ENCODE measurements around the gene CLEC2L. TPM values are rescaled to one million over a fixed set of nuclear protein-coding genes. Genes with fewer than 3 reads are reported as not detected.

The CLEC2L gene
- polyA plus RNA-seq (ENCODE audit: insufficient read length) = 2.5 TPM

- no peak for DNase-seq (ENCODE audit: low read depth)
These were observed at the start of gene CLEC2L for GRCh38 chr7:139523199-139523941. TSS of gene CLEC2L (plus strand) at chr7:139523685. CDS start at chr7:139523928, 243 bp downstream.

DNA sequence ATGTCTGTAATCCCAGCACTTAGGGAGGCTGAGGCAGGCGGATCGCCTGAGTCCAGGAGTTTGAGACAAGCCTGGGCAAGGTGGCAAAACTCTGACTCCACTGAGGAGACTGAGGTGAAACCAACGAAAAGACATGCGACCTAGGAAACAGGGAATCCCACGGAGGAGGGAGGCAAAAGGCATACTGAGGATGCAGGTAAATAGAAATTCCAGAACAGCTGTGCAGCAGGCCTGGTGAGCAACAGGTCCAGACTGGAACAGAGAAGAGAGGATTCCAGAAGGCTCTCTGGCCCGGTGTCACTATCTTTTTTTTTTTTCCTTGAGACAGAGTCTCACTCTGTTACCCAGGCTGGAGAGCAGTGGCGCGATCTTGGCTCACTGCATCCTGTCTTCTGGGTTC is 47.3 kb upstream of the CLEC2L start:
- DNase-seq (ENCODE audit: low read depth) = no peak

DNA sequence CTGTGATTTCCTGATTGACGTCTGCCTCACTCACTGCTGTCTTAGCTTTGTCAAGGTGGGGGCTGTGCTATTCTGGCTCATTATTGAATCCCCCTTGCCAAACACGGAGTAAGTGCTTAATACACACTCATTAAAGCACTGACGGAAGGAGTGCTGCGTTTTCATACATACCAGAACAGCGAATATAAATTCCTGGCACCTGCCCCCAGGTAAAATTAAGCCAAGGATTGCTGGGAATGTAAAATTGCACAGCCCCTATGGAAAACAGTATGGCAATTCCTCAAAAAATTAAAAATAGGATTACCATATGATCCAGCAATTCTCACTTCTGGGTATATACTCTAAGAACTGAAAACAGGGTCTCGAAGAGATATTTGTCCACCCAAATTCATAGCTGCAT is 46.6 kb upstream of the CLEC2L start:
- DNase-seq (ENCODE audit: low read depth) = no peak

GRCh38 chr7:139479620-139480019 is 43.9 kb upstream of the CLEC2L start:
- DNase-seq (ENCODE audit: low read depth) = no peak

DNA sequence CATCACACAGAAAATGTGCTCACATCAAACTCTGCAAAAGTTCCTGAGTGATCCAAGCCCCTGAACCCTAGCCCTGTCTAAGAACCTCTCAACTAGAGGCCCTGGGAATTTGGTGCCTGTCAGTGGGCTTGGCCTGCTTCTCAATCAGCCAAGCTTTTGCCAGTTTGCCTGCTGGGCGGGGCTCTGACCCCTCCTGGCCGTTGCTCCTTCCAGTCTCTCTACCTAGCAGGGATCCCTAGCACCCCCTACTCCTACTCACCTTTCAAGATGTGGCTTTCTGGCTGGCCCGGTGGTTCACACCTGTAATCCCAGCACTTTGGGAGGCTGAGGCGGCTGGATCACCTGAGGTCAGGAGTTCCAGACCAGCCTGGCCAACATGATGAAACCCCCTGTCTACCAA is 42.1 kb upstream of the CLEC2L start:
- DNase-seq (ENCODE audit: low read depth) = no peak

DNA sequence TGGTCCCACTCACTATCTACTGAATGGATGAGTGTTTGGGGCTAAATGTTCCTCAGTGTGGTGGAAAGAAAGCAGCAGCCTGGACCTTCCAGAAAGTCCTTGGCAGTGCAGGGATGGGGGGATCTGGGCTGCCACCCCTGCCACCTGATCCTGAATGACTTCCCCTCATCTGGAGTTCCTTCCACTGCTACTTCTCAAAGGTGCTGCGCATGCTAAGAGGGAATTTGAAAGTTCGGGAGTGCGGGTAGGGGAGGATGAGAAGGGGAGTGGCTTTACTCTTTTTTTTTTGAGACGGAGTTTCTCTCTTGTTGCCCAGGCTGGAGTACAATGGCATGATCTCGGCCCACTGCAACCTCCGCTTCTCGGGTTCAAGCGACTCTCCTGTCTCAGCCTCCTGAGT is 41.4 kb upstream of the CLEC2L start:
- no peak for DNase-seq (ENCODE audit: low read depth)

- DNase-seq (ENCODE audit: low read depth) = no peak
These were observed 40.6 kb upstream of the CLEC2L start for GRCh38 chr7:139482662-139483466.

DNA sequence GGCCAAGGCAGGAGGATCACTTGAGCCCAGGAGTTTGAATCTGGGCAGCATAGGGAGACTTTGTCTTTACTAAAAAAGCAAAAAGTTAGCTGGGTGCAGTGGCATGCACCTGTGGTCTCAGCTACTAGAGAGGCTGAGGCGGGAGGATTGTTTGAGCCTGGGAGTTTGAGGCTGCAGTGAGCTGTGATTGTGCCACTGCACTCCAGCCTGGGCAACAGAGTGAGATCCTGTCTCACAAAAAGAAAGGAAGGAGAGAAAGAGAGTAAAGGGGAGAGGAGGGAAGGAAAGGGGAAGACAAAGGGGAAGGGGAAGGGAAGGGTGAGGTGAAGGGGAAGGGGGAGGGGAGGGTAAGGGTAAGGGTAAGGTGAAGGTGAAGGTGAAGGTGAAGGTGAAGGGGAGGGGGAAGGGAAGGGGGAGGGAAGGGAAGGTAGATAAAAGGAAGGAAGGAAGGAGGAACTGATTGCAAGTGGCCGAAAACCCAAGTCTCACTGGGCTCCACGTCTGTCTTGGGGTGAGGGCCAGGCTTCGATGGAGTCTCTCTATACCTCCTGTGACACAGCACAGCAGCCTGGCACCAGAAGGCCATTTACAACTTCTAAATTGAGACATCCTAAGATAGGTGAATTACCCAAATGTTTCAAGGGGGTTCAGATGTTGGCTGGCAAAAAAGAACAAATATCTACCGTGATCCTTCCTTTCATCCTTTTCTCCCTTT is 36.0 kb upstream of the CLEC2L start:
- DNase-seq (ENCODE audit: low read depth) = no peak

DNA sequence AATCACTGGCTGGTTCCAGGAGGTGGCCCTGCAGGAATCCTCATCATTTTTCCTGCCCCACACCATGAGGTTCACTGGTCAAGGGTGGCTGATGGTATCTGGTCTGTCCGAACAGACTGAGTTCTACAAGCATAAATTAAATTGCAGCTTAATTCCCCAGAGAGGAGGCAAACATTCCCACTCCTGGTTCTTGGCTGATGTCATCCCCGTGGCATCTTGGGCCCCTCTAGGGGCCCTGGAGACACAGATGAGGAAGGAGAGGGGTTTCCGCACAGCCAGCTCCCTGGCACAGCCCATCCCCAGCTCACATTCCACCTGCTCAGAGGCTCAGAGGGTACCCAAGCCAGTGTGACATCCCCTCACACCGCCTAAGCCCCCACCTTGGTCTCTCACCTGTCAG is 34.7 kb upstream of the CLEC2L start:
- no peak for DNase-seq (ENCODE audit: low read depth)

DNA sequence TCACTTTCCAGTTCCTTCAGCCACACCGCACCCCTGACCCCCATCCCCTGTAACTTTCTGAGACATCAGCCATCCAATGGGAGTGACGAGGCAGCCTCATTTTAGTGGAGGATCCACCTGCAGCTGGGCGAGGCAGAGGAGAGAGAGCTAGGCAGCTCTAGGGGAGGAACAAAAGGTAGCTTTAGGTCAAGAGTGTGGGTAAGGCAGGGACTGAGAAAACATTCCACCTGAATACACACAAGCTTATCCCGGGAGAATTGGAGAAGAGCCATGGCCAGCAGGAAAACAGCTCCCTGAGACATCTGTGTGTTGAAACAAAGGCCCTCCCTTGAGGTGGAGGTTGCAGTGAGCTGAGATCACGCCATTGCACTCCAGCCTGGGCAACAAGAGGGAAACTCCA is 33.4 kb upstream of the CLEC2L start:
- no peak for DNase-seq (ENCODE audit: low read depth)

DNA sequence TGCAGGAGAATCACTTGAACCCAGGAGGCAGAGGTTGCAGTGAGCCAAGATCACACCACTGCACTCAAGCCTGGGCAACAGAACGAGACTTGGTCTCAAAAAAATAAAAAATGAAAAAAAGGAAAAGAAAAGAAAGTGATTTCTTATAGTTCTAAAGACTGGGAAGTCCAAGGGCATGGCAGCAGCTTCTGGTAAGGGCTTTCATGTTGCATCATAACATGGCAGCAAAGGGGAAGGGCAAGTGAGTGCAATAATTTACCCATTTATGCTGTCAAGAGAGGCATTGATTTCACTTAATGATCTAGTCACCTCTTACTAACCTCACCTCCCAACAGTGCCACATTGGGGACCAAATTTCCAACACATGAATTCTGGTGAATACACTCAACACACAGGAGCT is 31.2 kb upstream of the CLEC2L start:
- DNase-seq (ENCODE audit: low read depth) = no peak

DNA sequence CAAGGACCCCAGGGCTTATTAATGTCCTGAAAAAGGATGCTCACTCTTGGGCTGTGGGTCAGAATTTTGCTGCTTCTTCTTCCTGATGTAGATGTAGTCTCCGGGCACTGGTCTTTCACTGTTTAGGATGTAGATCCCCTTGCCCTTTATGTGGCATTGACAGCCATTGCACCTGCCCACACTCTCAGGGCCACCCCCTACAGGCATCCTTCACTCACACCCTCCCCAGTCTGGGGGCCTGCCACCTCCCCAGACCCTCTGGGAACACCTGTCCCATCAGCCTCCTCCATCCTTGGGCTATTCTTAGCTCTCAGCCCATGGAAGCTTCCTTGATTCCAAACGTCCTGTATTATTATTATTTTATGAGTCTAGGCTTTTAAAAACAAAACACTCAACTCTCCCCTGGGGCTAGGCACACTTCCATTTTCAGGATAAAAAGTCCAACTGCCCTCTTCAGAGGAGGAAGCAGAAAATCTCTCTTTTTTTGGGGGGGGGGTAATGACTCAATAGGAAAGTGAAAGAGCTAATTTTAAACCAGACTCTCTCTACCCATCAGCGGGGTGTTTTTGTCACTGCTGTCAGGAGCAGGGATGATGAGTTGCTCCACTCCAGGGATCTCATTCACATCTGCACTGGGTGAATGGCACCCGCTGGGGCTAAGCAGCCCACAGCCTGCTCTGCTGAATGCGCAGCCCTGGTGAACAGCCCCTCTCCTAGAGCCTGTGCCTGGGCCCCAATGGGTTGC is 28.5 kb upstream of the CLEC2L start:
- no peak for DNase-seq (ENCODE audit: low read depth)

GRCh38 chr7:139495580-139496125 is 27.8 kb upstream of the CLEC2L start:
- DNase-seq (ENCODE audit: low read depth) = no peak

- no peak for DNase-seq (ENCODE audit: low read depth)
These were observed 27.0 kb upstream of the CLEC2L start for GRCh38 chr7:139496528-139496927.

- no peak for DNase-seq (ENCODE audit: low read depth)
These were observed 22.7 kb upstream of the CLEC2L start for GRCh38 chr7:139500770-139501138.

- DNase-seq (ENCODE audit: low read depth) = no peak
These were observed 21.3 kb upstream of the CLEC2L start for GRCh38 chr7:139502226-139502625.

DNA sequence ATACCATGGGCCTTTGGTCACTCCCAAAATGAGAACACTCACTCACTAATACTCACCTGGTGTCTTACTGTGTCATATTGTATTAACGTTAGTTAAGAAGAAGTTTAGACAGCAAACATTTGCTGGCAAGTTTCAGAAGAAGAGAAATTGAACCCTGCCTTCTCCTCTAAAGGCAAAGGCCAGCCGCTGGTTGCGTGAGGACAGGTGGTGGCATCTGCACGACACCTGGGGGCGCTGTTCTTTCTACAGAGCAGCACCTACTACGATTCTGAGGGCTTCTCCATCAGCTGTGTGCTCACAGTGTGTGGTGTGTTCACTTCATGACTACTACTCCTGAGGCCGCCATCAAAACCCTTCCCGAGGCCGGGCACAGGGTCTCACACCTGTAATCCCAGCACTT is 17.9 kb upstream of the CLEC2L start:
- DNase-seq (ENCODE audit: low read depth) = no peak

GRCh38 chr7:139509535-139509934 is 13.9 kb upstream of the CLEC2L start:
- DNase-seq (ENCODE audit: low read depth) = no peak

GRCh38 chr7:139511315-139511714 is 12.2 kb upstream of the CLEC2L start:
- no peak for DNase-seq (ENCODE audit: low read depth)

DNA sequence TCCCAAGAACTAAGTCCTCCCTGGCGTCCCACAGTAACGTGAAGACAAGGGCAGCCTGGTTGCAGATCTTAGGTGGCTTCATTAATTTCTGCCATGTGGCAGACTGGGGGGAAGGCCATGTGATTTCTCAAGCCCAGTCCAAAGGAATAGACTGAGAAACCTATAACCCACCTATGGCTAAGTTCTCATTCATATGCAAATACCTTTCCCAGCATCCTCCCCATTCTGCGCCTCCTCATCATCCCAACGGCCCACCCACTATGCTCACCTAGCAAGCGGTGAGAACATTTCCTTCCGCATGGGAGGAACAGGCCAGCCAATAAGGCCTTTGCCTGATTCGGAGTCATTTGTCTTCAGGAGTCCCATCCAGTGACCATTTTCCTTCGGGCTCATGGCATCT is 8.2 kb upstream of the CLEC2L start:
- no peak for DNase-seq (ENCODE audit: low read depth)

DNA sequence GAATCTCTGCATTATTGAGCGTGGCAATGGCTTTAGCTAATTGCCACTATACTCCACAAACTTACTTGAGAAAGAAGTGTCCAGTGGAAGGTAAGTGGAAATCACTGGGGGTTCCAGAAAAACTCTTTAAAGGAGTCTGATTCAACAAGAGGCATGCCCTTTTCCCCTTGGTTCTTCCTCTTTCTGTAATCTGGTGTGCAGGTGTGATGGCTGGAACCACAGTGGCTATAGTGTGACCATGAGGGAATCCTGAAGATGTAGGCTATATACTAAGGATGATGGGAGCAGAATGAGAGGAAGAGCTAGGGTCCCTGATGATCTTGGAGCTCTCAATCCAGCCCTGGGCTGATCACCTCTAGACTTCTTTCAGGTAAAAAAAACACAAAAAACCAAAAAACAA is 2.0 kb upstream of the CLEC2L start:
- no peak for DNase-seq (ENCODE audit: low read depth)

GRCh38 chr7:139522830-139523198 is 671 bp upstream of the CLEC2L start:
- DNase-seq (ENCODE audit: low read depth) = no peak

Data from forelimb muscle (tissue), 1 donor.